SKM-1 treated with dmso at 0.1 percent for 144 hours (cell line): ENCODE data around the gene CTXND2.

Source experiments
- DNase-seq: peaks from one replicate; lab custom pipeline; 2025; ENCODE audit not compliant: unreplicated experiment; lab: John Stamatoyannopoulos, UW

The CTXND2 gene

DNA sequence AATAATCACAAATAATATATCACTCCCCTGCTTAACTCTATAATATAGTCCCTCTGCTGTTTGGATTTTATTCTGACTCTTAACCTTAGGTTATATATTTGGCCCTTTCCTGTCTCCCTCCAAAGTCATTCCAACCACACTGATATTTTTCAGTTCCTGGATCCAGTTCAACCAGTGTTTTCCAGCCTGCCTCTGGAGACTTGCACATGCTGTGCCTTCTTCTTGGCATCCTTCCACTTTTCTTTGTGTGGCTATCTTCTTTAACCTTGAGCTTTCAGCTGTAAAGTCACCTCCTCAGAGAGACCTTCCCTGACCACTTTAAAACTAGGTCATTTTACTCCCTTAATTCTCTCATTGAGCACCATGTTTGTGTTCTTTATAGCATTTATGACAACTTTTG lies 68.3 kb downstream of the CTXND2 start:
- no peak for DNase-seq

- DNase-seq = no peak
Measured at GRCh38 chr1:150957666-150958065, 70.7 kb downstream of the CTXND2 start.

DNA sequence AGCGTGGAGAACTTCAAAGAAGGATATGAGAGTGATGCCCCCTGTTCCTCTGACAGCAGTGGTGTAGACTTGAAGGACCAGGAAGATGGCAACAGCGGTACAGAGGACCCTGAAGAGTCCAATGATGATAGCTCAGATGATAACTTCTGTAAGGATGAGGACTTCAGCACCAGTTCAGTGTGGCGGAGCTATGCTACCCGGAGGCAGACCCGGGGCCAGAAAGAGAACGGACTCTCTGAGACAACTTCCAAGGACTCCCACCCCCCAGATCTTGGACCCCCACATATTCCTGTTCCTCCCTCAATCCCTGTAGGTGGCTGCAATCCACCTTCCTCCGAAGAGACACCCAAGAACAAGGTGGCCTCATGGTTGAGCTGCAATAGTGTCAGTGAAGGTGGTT lies 73.7 kb downstream of the CTXND2 start:
- DNase-seq = no peak

- no peak for DNase-seq
Measured at GRCh38 chr1:150961756-150962155, 74.8 kb downstream of the CTXND2 start.
